B cell (primary cell): ENCODE data around the gene PLD4. TPM values are rescaled to one million over a fixed set of nuclear protein-coding genes. Genes with fewer than 3 reads are reported as not detected.

Source experiments
- ATAC-seq: fragments of 200-7000 bp; cut with Tn5 transposase; one replicate; pipeline ENCODE4 v1.10.0; 2021; ENCODE audit warnings: low read depth, mild to moderate bottlenecking, moderate number of reproducible peaks, moderate library complexity
- CTCF ChIA-PET: fragments of 350-600 bp; sonication (Branson Sonifier 250); formaldehyde crosslinking; loops from one replicate; lab custom pipeline; 2021; ENCODE audit warnings: antibody characterized with exemption, inconsistent platforms; lab: Charles Lee
- POLR2A ChIA-PET: fragments of 350-600 bp; sonication (Branson Sonifier 250); formaldehyde crosslinking; loops from one replicate; lab custom pipeline; 2021; ENCODE audit warnings: antibody characterized with exemption; lab: Charles Lee
- DNase-seq: peaks from one replicate; pipeline ENCODE4 v3.0.0; 2013
- H2AFZ ChIP-seq: 2 replicates; pipeline ENCODE4 v1.6.1; 2012; ENCODE audit warnings: mild to moderate bottlenecking, low read depth, low read length; ENCODE audit not compliant: insufficient read depth, poor library complexity, severe bottlenecking
- H3K27ac ChIP-seq, 2 donors: 1 replicate in 1 of 2; 2 replicates in 1 of 2; pipeline ENCODE4 v1.5.1; 2012 to 2013; ENCODE audit warnings: low read length in 2 of 2, mild to moderate bottlenecking in 2 of 2, moderate library complexity in 1 of 2
- H3K27me3 ChIP-seq, 4 experiments: fragments of 200-600 bp in 1 of 4; sonication (generic) in 1 of 4; replicated peaks in 1 of 4; 1 replicate in 2 of 4; 2 replicates in 2 of 4; pipeline versions ENCODE4 v1.6.1 to v1.7.0; 2013 to 2016; ENCODE audit warnings: low read length in 3 of 4, mild to moderate bottlenecking in 2 of 4, mixed read lengths in 1 of 4, moderate library complexity in 1 of 4; ENCODE audit not compliant: insufficient read depth in 4 of 4, control insufficient read depth in 3 of 4; ENCODE audit errors: control extremely low read depth in 1 of 4
- H3K36me3 ChIP-seq, 2 experiments: replicated peaks in 1 of 2; 1 replicate in 1 of 2; 2 replicates in 1 of 2; pipeline versions ENCODE4 v1.6.1 to v1.7.1; 2013; ENCODE audit warnings: low read length in 1 of 2; ENCODE audit not compliant: insufficient read depth in 2 of 2, control insufficient read depth in 1 of 2; ENCODE audit errors: control extremely low read depth in 1 of 2, extremely low read depth in 1 of 2
- H3K4me1 ChIP-seq, 2 donors: fragments of 200-600 bp in 1 of 2; sonication (generic) in 1 of 2; 1 replicate in 1 of 2; 2 replicates in 1 of 2; pipeline versions ENCODE4 v1.5.1 to v1.6.1; 2013 to 2017; ENCODE audit warnings: low read length in 2 of 2; ENCODE audit not compliant: control insufficient read depth in 2 of 2, insufficient read depth in 2 of 2
- H3K4me2 ChIP-seq: replicated peaks from 2 replicates; pipeline ENCODE3; 2012; ENCODE audit warnings: mild to moderate bottlenecking, low read depth, low read length; ENCODE audit not compliant: poor library complexity, severe bottlenecking
- H3K4me3 ChIP-seq, 5 experiments: fragments of 200-600 bp in 1 of 5; sonication (generic) in 1 of 5; 1 replicate in 3 of 5; 2 replicates in 2 of 5; pipeline versions ENCODE4 v1.5.1 to v1.7.0; 2011 to 2016; ENCODE audit warnings: low read length in 4 of 5, mild to moderate bottlenecking in 4 of 5, low read depth in 2 of 5, control low read depth in 1 of 5, moderate library complexity in 1 of 5; ENCODE audit not compliant: insufficient read depth in 1 of 5; ENCODE audit errors: control extremely low read depth in 1 of 5, extremely low read depth in 1 of 5
- H3K79me2 ChIP-seq: fragments of 200-600 bp; sonication (generic); one replicate; pipeline ENCODE4 v1.6.0; 2016; ENCODE audit warnings: low read length; ENCODE audit not compliant: control insufficient read depth, insufficient read depth
- H3K9ac ChIP-seq: fragments of 200-600 bp; sonication (generic); 2 replicates; pipeline ENCODE4 v1.6.1; 2017; ENCODE audit warnings: mild to moderate bottlenecking, low read length, moderate library complexity
- H3K9me3 ChIP-seq, 3 donors: one replicate each; pipeline versions ENCODE4 v1.6.1 to v1.7.1; 2013; ENCODE audit warnings: low read length in 2 of 3; ENCODE audit not compliant: control insufficient read depth in 2 of 3, insufficient read depth in 1 of 3; ENCODE audit errors: control extremely low read depth in 1 of 3
- H4K20me1 ChIP-seq: 2 replicates; pipeline ENCODE4 v1.6.0; 2012; ENCODE audit warnings: mild to moderate bottlenecking, low read length; ENCODE audit not compliant: insufficient read depth, control insufficient read depth, poor library complexity, severe bottlenecking
- H3K27ac Mint-ChIP-seq: one replicate; pipeline ENCODE4 v1.8.0; 2021; ENCODE audit warnings: mixed read lengths
- H3K27me3 Mint-ChIP-seq: one replicate; pipeline ENCODE4 v1.8.0; 2021; ENCODE audit warnings: mixed read lengths
- H3K4me1 Mint-ChIP-seq: one replicate; pipeline ENCODE4 v1.8.0; 2021; ENCODE audit warnings: mixed read lengths
- H3K4me3 Mint-ChIP-seq: one replicate; pipeline ENCODE4 v1.8.0; 2021; ENCODE audit warnings: mixed read lengths
- H3K9me3 Mint-ChIP-seq: one replicate; pipeline ENCODE4 v1.8.0; 2022; ENCODE audit warnings: mixed read lengths; ENCODE audit not compliant: insufficient read depth
- CTCF ChIP-seq: fragments of 200-600 bp; IDR thresholded peaks from one replicate; pipeline ENCODE4 v1.8.0; 2022; ENCODE audit warnings: antibody characterized with exemption, mild to moderate bottlenecking
- EZH2 ChIP-seq: IDR thresholded peaks from 2 replicates; pipeline ENCODE4 v1.6.1; 2012; ENCODE audit warnings: borderline replicate concordance, low read depth, mild to moderate bottlenecking, moderate library complexity, low read length; ENCODE audit not compliant: insufficient read depth, poor library complexity, severe bottlenecking
- WGBS: methylation state at CpG from one replicate; pipeline ENCODE4 v1.1.5; 2013; ENCODE audit warnings: missing lambda C conversion rate; ENCODE audit not compliant: insufficient coverage; 5-methylcytosine and 5-hydroxymethylcytosine counted together
- intact Hi-C: fragments of 100-400 bp; cut with micrococcal nuclease; formaldehyde crosslinking; loops from one replicate; pipeline ENCODE4 v1.10.0; 2022
- polyA plus RNA-seq: library from polyadenylated mRNA; depleted of rRNA; stranded (reverse); fragments of >200 nt; gene quantifications from 2 replicates; pipeline ENCODE4 v1.2.3, GENCODE V29; 2012
- total RNA-seq, 2 donors: library from RNA; stranded (reverse); fragments of 120-200 nt in 1 of 2; gene quantifications; 1 replicate in 1 of 2; 2 replicates in 1 of 2; pipeline versions ENCODE4 v1.2.3 to v1.2.4, GENCODE V29; 2013 to 2022

PLD4 gene
- total and polyA plus RNA-seq, 2 donors (not counting 1 experiment from before 2014, with no cell fraction given): 49.9 to 79.7 TPM

GRCh38 chr14:104925214-104925854, 655 bp downstream of the PLD4 start:
- H3K4me1 Mint-ChIP-seq: peaks cover 71% of the 10 kb centered on the region
- POLR2A ChIA-PET: interaction anchor here (0.6 to 1.1 kb wide), 3 partner anchors 28 to 140 kb away, joined by 3 to 4 read pairs (median 3); partner anchors contain the start of gene GPR132
- H3K79me2 ChIP-seq: peaks cover 42% of the 10 kb centered on the region
- H3K36me3 ChIP-seq: peaks cover 0 to 29% of the 10 kb centered on the region in 2 experiments
- H3K4me2 ChIP-seq: peak overlapping the region; percentile 97
- H3K27me3 ChIP-seq: no peaks in the 10 kb centered on the region
- CTCF ChIA-PET: interaction anchor here (0.6 to 2.3 kb wide), 7 partner anchors 8 to 157 kb away, joined by 3 to 9 read pairs (median 4); no protein-coding TSS in a partner anchor
- H3K9ac ChIP-seq: peak overlapping the region; percentile 73
- WGBS: 9% methylated on average over 7 of the region's 10 CpGs
- H3K4me3 Mint-ChIP-seq: peak overlapping the region; percentile 86
- ATAC-seq (no peak), DNase-seq (peak; percentile 34)
- H2AFZ ChIP-seq: peak overlapping the region; percentile 57
- H3K4me3 ChIP-seq: peak overlapping the region; percentile 53 to 74 (median 65)
- no peak for TF ChIP-seq CTCF
- no peak for TF ChIP-seq EZH2
- no peaks in the 10 kb centered on the region for H3K27me3 Mint-ChIP-seq
- peak overlapping the region; percentile 84 for H3K27ac Mint-ChIP-seq
- no peaks in the 10 kb centered on the region for H3K9me3 Mint-ChIP-seq
- H3K27ac ChIP-seq: peak overlapping the region; percentile 81 to 84
- H4K20me1 ChIP-seq: peaks cover 34% of the 10 kb centered on the region
- H3K9me3 ChIP-seq: peaks cover 0 to 11% (median 0%) of the 10 kb centered on the region in 3 donors
- H3K4me1 ChIP-seq: peaks cover 52 to 60% of the 10 kb centered on the region in 2 donors
- intact Hi-C loops: no loop called here
